BLaER1 (cell line): ENCODE data around the gene FAM107B.

ENCODE experiments used
- H3K27ac ChIP-seq: shearing (Covaris generic); formaldehyde crosslinking; 2 replicates; pipeline ENCODE4 v1.8.1; 2022
- H3K27me3 ChIP-seq: shearing (Covaris generic); formaldehyde crosslinking; 2 replicates; pipeline ENCODE4 v1.8.1; 2022
- H3K36me3 ChIP-seq: shearing (Covaris generic); formaldehyde crosslinking; 2 replicates; pipeline ENCODE4 v1.8.1; 2022
- H3K4me1 ChIP-seq: shearing (Covaris generic); formaldehyde crosslinking; 2 replicates; pipeline ENCODE4 v1.8.1; 2022
- H3K4me2 ChIP-seq: shearing (Covaris generic); formaldehyde crosslinking; 2 replicates; pipeline ENCODE4 v1.8.1; 2022
- H3K4me3 ChIP-seq: shearing (Covaris generic); formaldehyde crosslinking; 2 replicates; pipeline ENCODE4 v1.8.1; 2022
- H3K9ac ChIP-seq: shearing (Covaris generic); formaldehyde crosslinking; 2 replicates; pipeline ENCODE4 v1.8.1; 2022
- H3K9me3 ChIP-seq: shearing (Covaris generic); formaldehyde crosslinking; 2 replicates; pipeline ENCODE4 v1.8.1; 2022
- H4K20me1 ChIP-seq: shearing (Covaris generic); formaldehyde crosslinking; 2 replicates; pipeline ENCODE4 v1.8.1; 2022
- Cebpa-rat ChIP-seq: shearing (Covaris generic); IDR thresholded peaks from 2 replicates; pipeline ENCODE4 v1.8.1; 2022

FAM107B gene

DNA sequence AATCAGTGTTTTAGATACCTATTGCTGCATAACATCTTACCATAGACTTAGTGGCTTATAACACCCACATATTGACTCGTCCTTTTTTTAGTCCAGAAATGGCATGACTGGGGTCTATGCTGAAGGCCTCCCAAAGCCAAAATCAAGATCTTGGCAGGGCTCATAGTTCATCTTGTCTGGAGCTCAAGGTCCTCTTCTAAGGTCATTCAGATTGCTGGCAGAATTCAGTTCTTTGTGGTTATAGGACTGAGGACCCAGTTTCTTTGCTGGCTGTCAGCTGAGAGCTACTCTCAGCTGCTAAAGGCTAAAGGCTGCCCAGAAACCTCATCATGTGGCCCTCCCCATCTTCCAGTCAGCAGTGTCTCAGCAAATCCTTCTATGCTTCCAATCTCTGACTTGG lies 165.5 kb downstream of the FAM107B start:
- no peaks in the 10 kb centered on the region for H3K36me3 ChIP-seq
- H4K20me1 ChIP-seq, result no peaks in the 10 kb centered on the region
- peak overlapping the region; percentile 60 for H3K4me2 ChIP-seq
- no peak for TF ChIP-seq Cebpa-rat
- H3K9me3 ChIP-seq, result 0 out of 2 replicates have a peak, but pooled peaks cover 5% of the 10 kb centered on the region
- H3K4me1 ChIP-seq, result peaks cover 84% of the 10 kb centered on the region
- H3K27me3 ChIP-seq, result no peaks in the 10 kb centered on the region
- no peak overlapping the region for H3K4me3 ChIP-seq
- 0 out of 2 replicates have a peak overlapping the region, but pooled peaks have one; percentile 15 for H3K27ac ChIP-seq
- no peak overlapping the region for H3K9ac ChIP-seq

DNA sequence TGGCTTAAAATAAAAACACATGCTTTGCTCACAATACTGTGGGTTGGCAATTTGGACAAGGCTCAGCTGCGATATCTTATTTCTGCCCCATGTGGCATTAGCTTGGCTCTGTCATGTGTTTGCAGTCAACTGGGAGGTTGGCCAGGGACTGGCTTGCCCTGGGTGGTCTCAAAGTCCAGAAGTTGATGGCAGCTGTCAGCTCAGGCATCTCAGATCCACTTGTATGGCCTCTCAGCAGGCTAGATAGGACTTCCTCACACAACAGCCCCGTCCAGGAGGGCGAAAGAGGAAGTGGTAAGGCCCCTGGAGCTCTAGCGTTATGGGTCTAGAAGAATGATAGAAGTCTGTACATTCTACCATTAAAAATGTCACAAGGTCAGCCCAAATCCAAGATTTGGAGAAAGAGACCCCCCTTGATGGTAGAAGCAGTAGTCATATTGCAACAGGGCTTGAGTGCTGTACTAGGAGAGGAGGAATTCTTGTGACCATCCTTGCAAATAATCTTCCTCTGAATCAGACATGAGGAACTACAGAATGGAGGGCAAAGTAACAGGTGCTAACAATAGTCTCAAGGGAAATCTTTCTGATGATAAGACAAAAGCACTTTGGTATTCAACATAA lies 166.2 kb downstream of the FAM107B start:
- Histone ChIP-seq H3K4me1 (peaks cover 77% of the 10 kb centered on the region), H3K9ac (no peak overlapping the region), H3K36me3 (no peaks in the 10 kb centered on the region), H3K9me3 (0 out of 2 replicates have a peak, but pooled peaks cover 5% of the 10 kb centered on the region), H3K4me3 (no peak overlapping the region), H3K4me2 (peak overlapping the region; percentile 60), H3K27ac (peak overlapping the region; percentile 50), H4K20me1 (peaks cover 5% of the 10 kb centered on the region), H3K27me3 (no peaks in the 10 kb centered on the region)
- TF ChIP-seq Cebpa-rat, result no peak

DNA sequence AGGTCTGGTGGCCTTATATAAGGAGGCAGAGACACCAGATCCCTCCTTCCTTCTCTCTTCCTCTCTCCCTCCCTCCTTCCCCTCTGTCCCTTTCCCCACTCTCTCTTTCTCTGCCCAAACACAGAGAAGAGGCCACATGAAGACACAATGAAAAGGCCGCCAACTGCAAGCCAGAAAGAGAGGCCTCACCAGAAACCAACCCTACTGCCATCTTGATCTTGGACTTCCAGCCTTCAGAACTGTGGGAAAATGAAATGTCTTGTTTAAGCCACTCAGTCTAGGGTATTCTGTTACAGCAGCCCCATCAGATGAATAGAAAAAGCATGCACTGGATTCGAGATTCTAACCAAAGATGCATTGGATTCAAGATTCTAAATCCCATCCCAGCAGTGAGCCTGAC lies 168.1 kb downstream of the FAM107B start:
- Histone ChIP-seq H3K27ac (no peak overlapping the region), H3K9me3 (0 out of 2 replicates have a peak, but pooled peaks cover 5% of the 10 kb centered on the region), H4K20me1 (peaks cover 24% of the 10 kb centered on the region), H3K27me3 (no peaks in the 10 kb centered on the region), H3K9ac (no peak overlapping the region), H3K36me3 (peaks cover 4% of the 10 kb centered on the region), H3K4me1 (peaks cover 64% of the 10 kb centered on the region), H3K4me3 (no peak overlapping the region), H3K4me2 (no peak overlapping the region)
- no peak for TF ChIP-seq Cebpa-rat

- H3K9ac ChIP-seq, result peak overlapping the region; percentile 96; the same call in 1 of the 2 replicates
- no peak for TF ChIP-seq Cebpa-rat
- H3K4me3 ChIP-seq, result peak overlapping the region; percentile 95
- peaks cover 17% of the 10 kb centered on the region for H3K36me3 ChIP-seq
- peak overlapping the region; percentile 92 for H3K4me2 ChIP-seq
- peaks cover 64% of the 10 kb centered on the region for H3K4me1 ChIP-seq
- peaks cover 36% of the 10 kb centered on the region for H4K20me1 ChIP-seq
- H3K9me3 ChIP-seq, result 0 out of 2 replicates have a peak, but pooled peaks cover 5% of the 10 kb centered on the region
- H3K27ac ChIP-seq, result no peak overlapping the region
- H3K27me3 ChIP-seq, result no peaks in the 10 kb centered on the region
Observed at GRCh38 chr10:14605231-14605925, 169.3 kb downstream of the FAM107B start.

DNA sequence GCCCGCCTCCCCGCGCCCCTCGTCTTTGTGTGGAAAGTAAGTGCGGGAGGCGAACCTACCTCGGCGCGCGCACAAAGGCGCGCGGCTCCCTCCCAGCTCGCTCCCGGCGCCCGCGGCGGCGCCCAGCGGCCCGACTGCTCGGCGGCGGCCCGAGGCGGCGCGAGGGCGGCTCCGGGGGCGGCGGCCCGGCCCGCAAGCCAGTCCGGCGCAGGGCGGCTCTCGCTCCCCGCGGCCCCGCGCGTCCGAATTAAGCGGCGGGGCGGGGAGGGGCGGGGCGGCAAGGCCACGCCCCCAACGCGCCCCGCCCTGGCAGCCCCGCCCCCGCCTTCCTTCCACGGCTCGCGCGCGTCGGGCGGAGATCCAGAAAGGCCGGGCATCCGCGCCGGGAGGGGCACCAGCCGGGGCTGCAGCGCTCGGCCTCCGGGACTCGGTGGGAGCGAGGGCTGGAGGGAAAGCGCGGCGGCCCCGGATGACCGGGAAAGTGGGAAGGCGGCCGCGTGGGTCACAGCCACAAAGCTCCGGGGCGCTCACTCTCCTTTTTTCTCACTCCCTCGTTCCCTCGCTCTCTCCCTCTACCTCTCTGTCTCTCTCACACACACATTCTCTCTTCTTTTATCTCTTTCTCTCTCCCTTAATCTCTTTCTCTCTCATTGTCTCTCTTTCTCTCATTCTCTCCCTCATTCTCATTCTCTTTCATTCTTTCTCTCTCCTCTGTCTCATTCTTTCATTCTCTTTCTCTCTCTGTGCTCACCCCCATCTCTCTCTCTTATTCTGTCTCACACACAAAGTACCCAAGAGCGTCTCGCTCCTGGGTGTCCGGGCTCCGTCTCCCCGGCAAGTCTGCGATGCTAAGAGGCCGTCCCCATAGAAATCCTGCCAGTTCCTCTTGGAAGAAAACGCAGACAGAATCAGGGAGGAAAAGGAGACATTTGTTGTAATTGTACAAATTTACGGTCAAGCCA lies 170.2 kb downstream of the FAM107B start:
- Histone ChIP-seq H4K20me1 (peaks cover 45% of the 10 kb centered on the region), H3K9ac (peak overlapping the region; percentile 96), H3K9me3 (0 out of 2 replicates have a peak, but pooled peaks cover 5% of the 10 kb centered on the region), H3K27me3 (no peaks in the 10 kb centered on the region), H3K4me2 (peak overlapping the region; percentile 92), H3K4me3 (peak overlapping the region; percentile 95), H3K27ac (peak overlapping the region; percentile 93), H3K4me1 (peaks cover 61% of the 10 kb centered on the region), H3K36me3 (peaks cover 26% of the 10 kb centered on the region)
- no peak for TF ChIP-seq Cebpa-rat

DNA sequence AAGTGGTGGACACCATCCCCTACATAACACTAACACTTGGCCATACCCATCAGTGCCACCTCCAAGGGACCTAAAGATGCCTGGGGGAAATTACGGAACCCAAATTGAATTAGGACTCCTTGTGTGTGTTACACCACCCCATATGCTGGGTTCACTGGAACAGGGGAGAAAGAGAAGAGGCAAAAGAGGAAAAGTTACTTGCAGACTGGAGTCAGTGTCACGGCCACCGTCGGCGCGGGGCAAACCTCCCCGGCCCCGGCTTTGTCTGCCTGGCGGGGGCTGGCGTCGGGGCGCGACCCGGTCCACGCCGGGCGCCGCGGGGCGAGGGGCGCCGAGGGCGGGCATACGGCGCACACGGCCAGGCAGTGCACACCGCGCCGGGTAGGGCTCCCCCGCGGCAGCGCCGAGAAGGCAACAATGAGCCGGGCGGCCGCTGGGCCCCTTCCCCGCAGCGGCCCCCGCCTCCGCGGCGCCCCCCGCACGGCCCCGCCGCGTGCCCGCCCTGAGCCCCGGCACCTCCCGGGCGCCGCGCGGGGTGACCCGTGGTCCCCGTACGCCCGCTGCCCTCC lies 171.1 kb downstream of the FAM107B start:
- H3K4me3 ChIP-seq, result peak overlapping the region; percentile 95
- H3K27me3 ChIP-seq, result no peaks in the 10 kb centered on the region
- peak overlapping the region; percentile 93 for H3K27ac ChIP-seq
- H4K20me1 ChIP-seq, result peaks cover 54% of the 10 kb centered on the region
- H3K9me3 ChIP-seq, result 0 out of 2 replicates have a peak, but pooled peaks cover 5% of the 10 kb centered on the region
- H3K4me2 ChIP-seq, result peak overlapping the region; percentile 92
- peak overlapping the region; percentile 96 for H3K9ac ChIP-seq
- TF ChIP-seq Cebpa-rat, result no peak
- peaks cover 34% of the 10 kb centered on the region for H3K36me3 ChIP-seq
- peaks cover 61% of the 10 kb centered on the region for H3K4me1 ChIP-seq

- Histone ChIP-seq H3K4me1 (peaks cover 60% of the 10 kb centered on the region), H4K20me1 (peaks cover 60% of the 10 kb centered on the region), H3K36me3 (peaks cover 41% of the 10 kb centered on the region), H3K27me3 (no peaks in the 10 kb centered on the region), H3K9ac (peak overlapping the region; percentile 96), H3K27ac (peak overlapping the region; percentile 93), H3K4me3 (peak overlapping the region; percentile 95), H3K9me3 (0 out of 2 replicates have a peak, but pooled peaks cover 5% of the 10 kb centered on the region), H3K4me2 (peak overlapping the region; percentile 92)
- no peak for TF ChIP-seq Cebpa-rat
Observed at GRCh38 chr10:14602807-14603533, 171.7 kb downstream of the FAM107B start.

- peaks cover 49% of the 10 kb centered on the region for H3K36me3 ChIP-seq
- peaks cover 69% of the 10 kb centered on the region for H4K20me1 ChIP-seq
- peak; percentile 89 for TF ChIP-seq Cebpa-rat
- H3K9me3 ChIP-seq, result 0 out of 2 replicates have a peak, but pooled peaks cover 5% of the 10 kb centered on the region
- peak overlapping the region; percentile 93 for H3K27ac ChIP-seq
- peak overlapping the region; percentile 92 for H3K4me2 ChIP-seq
- peak overlapping the region; percentile 95 for H3K4me3 ChIP-seq
- H3K4me1 ChIP-seq, result peaks cover 58% of the 10 kb centered on the region
- peak overlapping the region; percentile 96 for H3K9ac ChIP-seq
- H3K27me3 ChIP-seq, result no peaks in the 10 kb centered on the region
Observed at GRCh38 chr10:14601872-14602725, 172.6 kb downstream of the FAM107B start.
